SK-N-SH treated with all-trans-retinoic acid at 6 μM for 48 hours (cell line): ENCODE measurements around the gene TTYH3.

ENCODE experiments used
- ARNTL ChIP-seq: fragments of 450-650 bp; formaldehyde crosslinking; IDR thresholded peaks from 2 replicates; pipeline ENCODE4 v1.5.0; 2020; ENCODE audit warnings: low read depth, mild to moderate bottlenecking, moderate library complexity, borderline replicate concordance
- ESRRG ChIP-seq: fragments of 250-450 bp; sonication (Bioruptor Pico); IDR thresholded peaks from 2 replicates; pipeline ENCODE4 v1.6.1; 2021; ENCODE audit warnings: mild to moderate bottlenecking
- RARB ChIP-seq: fragments of 250-450 bp; sonication (Bioruptor Pico); IDR thresholded peaks from 2 replicates; pipeline ENCODE4 v1.8.0; 2021; ENCODE audit warnings: mild to moderate bottlenecking, moderate library complexity
- SNAI2 ChIP-seq: fragments of 250-450 bp; sonication (Bioruptor Pico); IDR thresholded peaks from 2 replicates; pipeline ENCODE4 v1.5.0; 2020; ENCODE audit warnings: mild to moderate bottlenecking, moderate library complexity
- TCF4 ChIP-seq: fragments of 250-450 bp; sonication (Bioruptor Pico); IDR thresholded peaks from 2 replicates; pipeline ENCODE4 v1.8.0; 2021; ENCODE audit warnings: mild to moderate bottlenecking, moderate library complexity, borderline replicate concordance
- ZC3H10 ChIP-seq: fragments of 250-450 bp; sonication (Bioruptor Pico); IDR thresholded peaks from 2 replicates; pipeline ENCODE4 v1.5.1; 2021; ENCODE audit warnings: mild to moderate bottlenecking, moderate library complexity
- ZFP3 ChIP-seq: fragments of 250-450 bp; sonication (Bioruptor Pico); IDR thresholded peaks from 2 replicates; pipeline ENCODE4 v1.5.0; 2020; ENCODE audit warnings: mild to moderate bottlenecking, moderate library complexity
- ZNF565 ChIP-seq: fragments of 450-650 bp; formaldehyde crosslinking; conservative IDR thresholded peaks from 2 replicates; pipeline ENCODE4 v1.5.0; 2020; ENCODE audit warnings: low read depth, mild to moderate bottlenecking, moderate library complexity
- ZNF70 ChIP-seq: fragments of 450-650 bp; formaldehyde crosslinking; IDR thresholded peaks from 2 replicates; pipeline ENCODE4 v1.5.0; 2020; ENCODE audit warnings: mild to moderate bottlenecking, moderate library complexity
- ZNF8 ChIP-seq: fragments of 450-650 bp; formaldehyde crosslinking; IDR thresholded peaks from 2 replicates; pipeline ENCODE4 v1.5.0; 2020; ENCODE audit warnings: mild to moderate bottlenecking, moderate library complexity
- TF ChIP-seq, protein P1 (sequence below): fragments of 250-450 bp; sonication (Bioruptor Pico); IDR thresholded peaks from 2 replicates; pipeline ENCODE4 v1.5.1; 2021; ENCODE audit warnings: mild to moderate bottlenecking, moderate library complexity
- TF ChIP-seq, protein P2 (sequence below): fragments of 250-450 bp; sonication (Bioruptor Pico); IDR thresholded peaks from 2 replicates; pipeline ENCODE4 v1.8.0; 2020; ENCODE audit warnings: mild to moderate bottlenecking, moderate library complexity, borderline replicate concordance

DNA sequence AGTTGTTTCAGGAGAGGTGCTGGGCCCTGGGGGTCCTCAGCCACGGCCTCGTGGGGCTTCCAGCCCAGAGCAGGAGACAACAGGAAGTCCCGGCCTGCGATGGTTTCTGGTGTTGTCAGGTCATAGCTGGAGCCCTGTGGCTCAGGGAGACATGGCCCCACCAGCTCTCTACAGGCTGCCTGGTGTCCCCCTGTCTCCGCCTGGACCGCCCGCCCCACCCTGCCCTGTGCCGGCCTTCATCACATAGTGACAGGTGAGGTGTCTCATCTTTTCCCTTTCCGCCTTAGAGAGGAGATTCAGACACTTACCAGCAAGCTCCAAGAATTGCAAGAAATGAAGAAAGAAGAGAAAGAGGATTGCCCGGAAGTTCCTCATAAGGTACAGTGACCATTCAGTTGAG, 37.2 kb upstream of the TTYH3 start:
- no peak for TF ChIP-seq ZFP3 (CRISPR knock-in tag)
- no peak for TF ChIP-seq ARNTL
- TF ChIP-seq SNAI2 (CRISPR knock-in tag): no peak
- no peak for TF ChIP-seq ZC3H10 (CRISPR knock-in tag)
- TF ChIP-seq, protein P1, sequence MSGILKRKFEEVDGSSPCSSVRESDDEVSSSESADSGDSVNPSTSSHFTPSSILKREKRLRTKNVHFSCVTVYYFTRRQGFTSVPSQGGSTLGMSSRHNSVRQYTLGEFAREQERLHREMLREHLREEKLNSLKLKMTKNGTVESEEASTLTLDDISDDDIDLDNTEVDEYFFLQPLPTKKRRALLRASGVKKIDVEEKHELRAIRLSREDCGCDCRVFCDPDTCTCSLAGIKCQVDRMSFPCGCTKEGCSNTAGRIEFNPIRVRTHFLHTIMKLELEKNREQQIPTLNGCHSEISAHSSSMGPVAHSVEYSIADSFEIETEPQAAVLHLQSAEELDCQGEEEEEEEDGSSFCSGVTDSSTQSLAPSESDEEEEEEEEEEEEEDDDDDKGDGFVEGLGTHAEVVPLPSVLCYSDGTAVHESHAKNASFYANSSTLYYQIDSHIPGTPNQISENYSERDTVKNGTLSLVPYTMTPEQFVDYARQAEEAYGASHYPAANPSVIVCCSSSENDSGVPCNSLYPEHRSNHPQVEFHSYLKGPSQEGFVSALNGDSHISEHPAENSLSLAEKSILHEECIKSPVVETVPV (CRISPR knock-in tag): no peak
- TF ChIP-seq, protein P2, sequence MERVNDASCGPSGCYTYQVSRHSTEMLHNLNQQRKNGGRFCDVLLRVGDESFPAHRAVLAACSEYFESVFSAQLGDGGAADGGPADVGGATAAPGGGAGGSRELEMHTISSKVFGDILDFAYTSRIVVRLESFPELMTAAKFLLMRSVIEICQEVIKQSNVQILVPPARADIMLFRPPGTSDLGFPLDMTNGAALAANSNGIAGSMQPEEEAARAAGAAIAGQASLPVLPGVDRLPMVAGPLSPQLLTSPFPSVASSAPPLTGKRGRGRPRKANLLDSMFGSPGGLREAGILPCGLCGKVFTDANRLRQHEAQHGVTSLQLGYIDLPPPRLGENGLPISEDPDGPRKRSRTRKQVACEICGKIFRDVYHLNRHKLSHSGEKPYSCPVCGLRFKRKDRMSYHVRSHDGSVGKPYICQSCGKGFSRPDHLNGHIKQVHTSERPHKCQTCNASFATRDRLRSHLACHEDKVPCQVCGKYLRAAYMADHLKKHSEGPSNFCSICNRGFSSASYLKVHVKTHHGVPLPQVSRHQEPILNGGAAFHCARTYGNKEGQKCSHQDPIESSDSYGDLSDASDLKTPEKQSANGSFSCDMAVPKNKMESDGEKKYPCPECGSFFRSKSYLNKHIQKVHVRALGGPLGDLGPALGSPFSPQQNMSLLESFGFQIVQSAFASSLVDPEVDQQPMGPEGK: no peak
- TF ChIP-seq ZNF565 (CRISPR knock-in tag): no peak
- no peak for TF ChIP-seq RARB (CRISPR knock-in tag)
- TF ChIP-seq ZNF70 (CRISPR knock-in tag): no peak
- TF ChIP-seq TCF4: no peak
- no peak for TF ChIP-seq ZNF8 (CRISPR knock-in tag)
- TF ChIP-seq ESRRG (CRISPR knock-in tag): no peak
